HG03103 (cell line): ENCODE results near the gene NTN4.
"Not testable (repeated sequence)": the region's sequence is repeated elsewhere in the genome, so short reads cannot be mapped to it uniquely, and the experiment has no call there.

Source experiments
- ATAC-seq: cut with Tn5 transposase; IDR thresholded peaks from one replicate; pipeline ENCODE4 v1.9.1; 2021; ENCODE audit warnings: low read depth; ENCODE audit not compliant: unreplicated experiment

The NTN4 gene

GRCh38 chr12:95718006-95718431, 72.5 kb downstream of the NTN4 start:
- ATAC-seq: no peak

GRCh38 chr12:95717316-95717928, 73.1 kb downstream of the NTN4 start:
- no peak for ATAC-seq

- ATAC-seq: no peak
These were observed 75.4 kb downstream of the NTN4 start for GRCh38 chr12:95715177-95715576.

- ATAC-seq: no peak
These were observed 78.3 kb downstream of the NTN4 start for GRCh38 chr12:95712269-95712668.

- ATAC-seq: no peak
These were observed 80.2 kb downstream of the NTN4 start for GRCh38 chr12:95710386-95710785.

GRCh38 chr12:95709152-95709551, 81.4 kb downstream of the NTN4 start:
- no peak for ATAC-seq

- no peak for ATAC-seq
These were observed 85.4 kb downstream of the NTN4 start for GRCh38 chr12:95705143-95705542.

- no peak for ATAC-seq
These were observed 86.6 kb downstream of the NTN4 start for GRCh38 chr12:95703986-95704385.

GRCh38 chr12:95701722-95702418, 88.7 kb downstream of the NTN4 start:
- no peak for ATAC-seq

GRCh38 chr12:95701275-95701674, 89.3 kb downstream of the NTN4 start:
- ATAC-seq: no peak

- peak; percentile 96 for ATAC-seq
These were observed 90.2 kb downstream of the NTN4 start for GRCh38 chr12:95700316-95700785.

GRCh38 chr12:95699579-95699978, 91.0 kb downstream of the NTN4 start:
- no peak for ATAC-seq

- ATAC-seq: no peak
These were observed 96.4 kb downstream of the NTN4 start for GRCh38 chr12:95694136-95694535.

- no peak for ATAC-seq
These were observed 96.9 kb downstream of the NTN4 start for GRCh38 chr12:95693689-95694088.

GRCh38 chr12:95690861-95691635, 99.5 kb downstream of the NTN4 start:
- no peak for ATAC-seq

GRCh38 chr12:95687937-95688336, 102.6 kb downstream of the NTN4 start:
- no peak for ATAC-seq

- ATAC-seq: no peak
These were observed 107.1 kb downstream of the NTN4 start for GRCh38 chr12:95683418-95683817.

- no peak for ATAC-seq
These were observed 109.3 kb downstream of the NTN4 start for GRCh38 chr12:95681210-95681765.

- ATAC-seq: no peak
These were observed 111.9 kb downstream of the NTN4 start for GRCh38 chr12:95678684-95679083.

GRCh38 chr12:95677782-95678181, 112.8 kb downstream of the NTN4 start:
- not testable (repeated sequence) for ATAC-seq

GRCh38 chr12:95674631-95675030, 115.9 kb downstream of the NTN4 start:
- ATAC-seq: no peak
